Naive thymus-derived CD4-positive, alpha-beta T cell (primary cell): ENCODE results near the gene RAET1E. TPM values are rescaled to one million over a fixed set of nuclear protein-coding genes. Genes with fewer than 3 reads are reported as not detected.
"Not testable (repeated sequence)": the region's sequence is repeated elsewhere in the genome, so short reads cannot be mapped to it uniquely, and the experiment has no call there.

Experiments
- ATAC-seq: fragments of 150-1000 bp; cut with Tn5 transposase; 2 replicates; pipeline ENCODE4 v1.10.0; 2021; ENCODE audit warnings: mild to moderate bottlenecking, moderate library complexity
- CTCF ChIA-PET: fragments of 350-600 bp; sonication (Branson Sonifier 250); formaldehyde crosslinking; loops from one replicate; lab custom pipeline; 2021; ENCODE audit warnings: antibody characterized with exemption; lab: Charles Lee
- POLR2A ChIA-PET: fragments of 350-600 bp; sonication (Branson Sonifier 250); formaldehyde crosslinking; loops from one replicate; lab custom pipeline; 2021; ENCODE audit warnings: antibody characterized with exemption, inconsistent platforms; lab: Charles Lee
- DNase-seq, 9 donors: peaks; one replicate each; pipeline versions ENCODE4 v3.0.0 to v3.0.0-alpha.2; 2020 to 2022; ENCODE audit warnings: mixed read lengths in 1 of 9
- H3K27ac ChIP-seq: one replicate; pipeline ENCODE4 v1.7.0; 2013; ENCODE audit warnings: mild to moderate bottlenecking, low read depth, low read length, moderate library complexity
- H3K27me3 ChIP-seq, 2 donors: one replicate each; pipeline ENCODE4 v1.7.0; 2013; ENCODE audit warnings: low read length in 2 of 2, mild to moderate bottlenecking in 2 of 2, moderate library complexity in 2 of 2; ENCODE audit not compliant: control insufficient read depth in 2 of 2, insufficient read depth in 2 of 2
- H3K36me3 ChIP-seq, 3 experiments: 1 replicate in 2 of 3; 2 replicates in 1 of 3; pipeline ENCODE4 v1.7.0; 2013; ENCODE audit warnings: low read length in 3 of 3, mild to moderate bottlenecking in 3 of 3, moderate library complexity in 1 of 3; ENCODE audit not compliant: insufficient read depth in 3 of 3, control insufficient read depth in 2 of 3
- H3K4me1 ChIP-seq, 2 donors: one replicate each; pipeline ENCODE4 v1.7.0; 2013; ENCODE audit warnings: low read length in 2 of 2, mild to moderate bottlenecking in 2 of 2, moderate library complexity in 1 of 2; ENCODE audit not compliant: control insufficient read depth in 2 of 2, insufficient read depth in 2 of 2
- H3K4me3 ChIP-seq: 2 replicates; pipeline ENCODE4 v1.7.0; 2013; ENCODE audit warnings: mild to moderate bottlenecking, low read length
- H3K9me3 ChIP-seq, 3 experiments: 1 replicate in 2 of 3; 2 replicates in 1 of 3; pipeline ENCODE4 v1.7.0; 2013; ENCODE audit warnings: low read length in 3 of 3; ENCODE audit not compliant: control insufficient read depth in 2 of 3
- H3K27ac Mint-ChIP-seq, 9 donors: one replicate each; pipeline ENCODE4 v1.8.0; 2020 to 2022; ENCODE audit warnings: mixed read lengths in 9 of 9, mild to moderate bottlenecking in 8 of 9, moderate library complexity in 5 of 9, inconsistent platforms in 2 of 9
- H3K27me3 Mint-ChIP-seq, 5 donors: one replicate each; pipeline ENCODE4 v1.8.0; 2021 to 2022; ENCODE audit warnings: mixed read lengths in 5 of 5, mild to moderate bottlenecking in 1 of 5
- H3K36me3 Mint-ChIP-seq, 5 donors: one replicate each; pipeline ENCODE4 v1.8.0; 2020 to 2022; ENCODE audit warnings: mixed read lengths in 5 of 5, mild to moderate bottlenecking in 3 of 5, inconsistent platforms in 1 of 5
- H3K4me1 Mint-ChIP-seq, 7 donors: one replicate each; pipeline ENCODE4 v1.8.0; 2020 to 2022; ENCODE audit warnings: mixed read lengths in 7 of 7, mild to moderate bottlenecking in 3 of 7, inconsistent platforms in 1 of 7
- H3K4me3 Mint-ChIP-seq, 10 donors: one replicate each; pipeline ENCODE4 v1.8.0; 2020 to 2022; ENCODE audit warnings: mild to moderate bottlenecking in 10 of 10, mixed read lengths in 10 of 10, moderate library complexity in 6 of 10, inconsistent platforms in 2 of 10
- H3K9me3 Mint-ChIP-seq, 11 donors: one replicate each; pipeline ENCODE4 v1.8.0; 2020 to 2022; ENCODE audit warnings: mixed read lengths in 11 of 11, mild to moderate bottlenecking in 4 of 11, inconsistent platforms in 1 of 11, moderate library complexity in 1 of 11
- intact Hi-C, 2 donors: fragments of 100-400 bp; cut with micrococcal nuclease; formaldehyde crosslinking; loops; one replicate each; pipeline ENCODE4 v1.15.1; 2023
- polyA plus RNA-seq, 2 donors: library from polyadenylated mRNA; unstranded; fragments of 300-500 nt; fragmentation: Illumina TruSeq; gene quantifications; one replicate each; pipeline ENCODE4 v1.2.3, GENCODE V29; 2021
- total RNA-seq, 6 experiments: library from RNA in 5 of 6; stranded (reverse) in 5 of 6; gene quantifications; 1 replicate in 5 of 6; 2 replicates in 1 of 6; pipeline ENCODE4 v1.2.3 and lab custom pipeline; 2021 to 2026

Gene RAET1E
- total and polyA plus RNA-seq, 7 experiments from 2014 or later = not detected

GRCh38 chr6:149938013-149938570 lies 40.2 kb upstream of the RAET1E start:
- Mint-ChIP-seq H3K4me1 (peaks cover 13 to 52% (median 35%) of the 10 kb centered on the region in 7 donors), H3K27ac (peak overlapping the region in 2 of 9 donors; percentile 85 to 92), H3K27me3 (peaks cover 68 to 93% (median 70%) of the 10 kb centered on the region in 5 donors), H3K4me3 (peak overlapping the region; percentile 38 to 88 (median 80))
- H3K27ac ChIP-seq, DNase-seq, H3K36me3 ChIP-seq, H3K36me3 Mint-ChIP-seq, POLR2A ChIA-PET, CTCF ChIA-PET, H3K9me3 Mint-ChIP-seq, ATAC-seq, H3K9me3 ChIP-seq: not testable (repeated sequence)
- Histone ChIP-seq H3K4me1 (peaks cover 14 to 20% of the 10 kb centered on the region in 2 donors), H3K27me3 (peaks cover 31 to 52% of the 10 kb centered on the region in 2 donors), H3K4me3 (peak overlapping the region; percentile 57)
- intact Hi-C loops = loop anchor here (10.0 kb wide), 2 partner anchors 397 to 457 kb away; no protein-coding TSS in a partner anchor

GRCh38 chr6:149936743-149937142 lies 38.8 kb upstream of the RAET1E start:
- POLR2A ChIA-PET = no interaction called here
- Histone ChIP-seq H3K9me3 (no peaks in the 10 kb centered on the region), H3K36me3 (no peaks in the 10 kb centered on the region), H3K4me3 (no peak overlapping the region), H3K27me3 (peaks cover 31 to 52% of the 10 kb centered on the region in 2 donors), H3K4me1 (peaks cover 14 to 20% of the 10 kb centered on the region in 2 donors), H3K27ac (no peak overlapping the region)
- peaks cover 11 to 47% (median 33%) of the 10 kb centered on the region in 7 donors for H3K4me1 Mint-ChIP-seq
- peaks cover 0 to 5% (median 1%) of the 10 kb centered on the region in 5 donors for H3K36me3 Mint-ChIP-seq
- peaks cover 74 to 91% (median 78%) of the 10 kb centered on the region in 5 donors for H3K27me3 Mint-ChIP-seq
- CTCF ChIA-PET = no interaction called here
- peaks cover 0 to 4% (median 0%) of the 10 kb centered on the region in 11 donors for H3K9me3 Mint-ChIP-seq
- peak overlapping the region in 3 of 10 donors; percentile 0 to 26 (median 16) for H3K4me3 Mint-ChIP-seq
- H3K27ac Mint-ChIP-seq = no peak overlapping the region
- intact Hi-C loops = loop anchor here (10.0 kb wide), 2 partner anchors 398 to 458 kb away; no protein-coding TSS in a partner anchor
- ATAC-seq = no peak
- no peak for DNase-seq

- ChIA-PET POLR2A (no interaction called here), CTCF (interaction anchor here (2.2 kb wide), 1 partner anchor 81 kb away, joined by 13 read pairs; no protein-coding TSS in a partner anchor)
- H3K27ac Mint-ChIP-seq = no peak overlapping the region
- Histone ChIP-seq H3K4me3 (no peak overlapping the region), H3K27ac (no peak overlapping the region), H3K9me3 (no peaks in the 10 kb centered on the region), H3K36me3 (no peaks in the 10 kb centered on the region), H3K27me3 (peaks cover 31 to 58% of the 10 kb centered on the region in 2 donors), H3K4me1 (peaks cover 14 to 18% of the 10 kb centered on the region in 2 donors)
- H3K36me3 Mint-ChIP-seq = peaks cover 0 to 5% (median 0%) of the 10 kb centered on the region in 5 donors
- H3K9me3 Mint-ChIP-seq = peaks cover 0 to 4% (median 0%) of the 10 kb centered on the region in 11 donors
- peaks cover 81 to 91% (median 87%) of the 10 kb centered on the region in 5 donors for H3K27me3 Mint-ChIP-seq
- no peak for ATAC-seq
- no peak overlapping the region for H3K4me3 Mint-ChIP-seq
- intact Hi-C loops = loop anchor here (2.0 to 10.0 kb wide), 3 partner anchors 133 to 459 kb away; partner anchors contain the start of gene ULBP3 (in 1 of the 2)
- H3K4me1 Mint-ChIP-seq = peaks cover 7 to 38% (median 25%) of the 10 kb centered on the region in 7 donors
- no peak for DNase-seq
These were observed 37.8 kb upstream of the RAET1E start for GRCh38 chr6:149935668-149936067.

GRCh38 chr6:149935246-149935645 lies 37.3 kb upstream of the RAET1E start:
- intact Hi-C loops = loop anchor here (2.0 to 10.0 kb wide), 3 partner anchors 134 to 460 kb away; partner anchors contain the start of gene ULBP3 (in 1 of the 2)
- peaks cover 29 to 58% of the 10 kb centered on the region in 2 donors for H3K27me3 ChIP-seq
- H3K4me1 ChIP-seq = peaks cover 14% of the 10 kb centered on the region in 2 donors
- ATAC-seq (no peak), DNase-seq (no peak)
- Mint-ChIP-seq H3K27me3 (peaks cover 81 to 91% (median 87%) of the 10 kb centered on the region in 5 donors), H3K4me1 (peaks cover 6 to 34% (median 21%) of the 10 kb centered on the region in 7 donors), H3K36me3 (peaks cover 0 to 5% (median 0%) of the 10 kb centered on the region in 5 donors), H3K9me3 (peaks cover 0 to 4% (median 0%) of the 10 kb centered on the region in 11 donors), H3K4me3 (no peak overlapping the region), H3K27ac (peak overlapping the region in 2 of 9 donors; percentile 21 to 39)
- no peak overlapping the region for H3K27ac ChIP-seq
- H3K4me3 ChIP-seq = no peak overlapping the region
- POLR2A ChIA-PET = no interaction called here
- H3K36me3 ChIP-seq = no peaks in the 10 kb centered on the region
- H3K9me3 ChIP-seq = no peaks in the 10 kb centered on the region
- CTCF ChIA-PET = interaction anchor here (2.2 kb wide), 1 partner anchor 82 kb away, joined by 13 read pairs; no protein-coding TSS in a partner anchor

GRCh38 chr6:149934249-149935156 lies 36.6 kb upstream of the RAET1E start:
- peaks cover 26 to 58% of the 10 kb centered on the region in 2 donors for H3K27me3 ChIP-seq
- ATAC-seq (peak; percentile 76), DNase-seq (peak in 8 of 9 donors; percentile 50 to 76 (median 70))
- Mint-ChIP-seq H3K36me3 (peaks cover 0 to 5% (median 0%) of the 10 kb centered on the region in 5 donors), H3K4me3 (peak overlapping the region in 1 of 10 donors; percentile 41), H3K9me3 (peaks cover 0 to 4% (median 0%) of the 10 kb centered on the region in 11 donors), H3K27ac (peak overlapping the region in 4 of 9 donors; percentile 2 to 39 (median 28)), H3K27me3 (peaks cover 81 to 91% (median 87%) of the 10 kb centered on the region in 5 donors), H3K4me1 (peaks cover 6 to 28% (median 19%) of the 10 kb centered on the region in 7 donors)
- no peak overlapping the region for H3K27ac ChIP-seq
- ChIA-PET POLR2A (no interaction called here), CTCF (interaction anchor here (2.2 kb wide), 1 partner anchor 82 kb away, joined by 13 read pairs; no protein-coding TSS in a partner anchor)
- H3K4me1 ChIP-seq = peaks cover 12 to 14% of the 10 kb centered on the region in 2 donors
- no peaks in the 10 kb centered on the region for H3K36me3 ChIP-seq
- H3K9me3 ChIP-seq = no peaks in the 10 kb centered on the region
- H3K4me3 ChIP-seq = no peak overlapping the region
- intact Hi-C loops = loop anchor here (1.0 to 10.0 kb wide), 6 partner anchors 30 to 460 kb away; partner anchors contain the start of gene ULBP3 (in 2 of the 2)

- DNase-seq (peak in 1 of 9 donors; percentile 8), ATAC-seq (no peak)
- Histone ChIP-seq H3K4me3 (no peak overlapping the region), H3K4me1 (peaks cover 4% of the 10 kb centered on the region in 2 donors), H3K9me3 (no peaks in the 10 kb centered on the region), H3K36me3 (no peaks in the 10 kb centered on the region), H3K27me3 (peaks cover 16 to 49% of the 10 kb centered on the region in 2 donors), H3K27ac (no peak overlapping the region)
- CTCF ChIA-PET = interaction anchor here (1.1 kb wide), 1 partner anchor 83 kb away, joined by 4 read pairs; no protein-coding TSS in a partner anchor
- POLR2A ChIA-PET = no interaction called here
- no peak overlapping the region for H3K4me3 Mint-ChIP-seq
- H3K4me1 Mint-ChIP-seq = peaks cover 0 to 20% (median 11%) of the 10 kb centered on the region in 7 donors
- intact Hi-C loops = loop anchor here (5.0 to 10.0 kb wide), 3 partner anchors 134 to 461 kb away; partner anchors contain the start of gene ULBP3 (in 1 of the 2)
- H3K27ac Mint-ChIP-seq = no peak overlapping the region
- H3K36me3 Mint-ChIP-seq = no peaks in the 10 kb centered on the region
- H3K9me3 Mint-ChIP-seq = peaks cover 0 to 6% (median 0%) of the 10 kb centered on the region in 11 donors
- H3K27me3 Mint-ChIP-seq = peaks cover 84 to 92% (median 88%) of the 10 kb centered on the region in 5 donors
These were observed 35.5 kb upstream of the RAET1E start for GRCh38 chr6:149933461-149933860.
